ENCODE measurements around the gene PDCD1LG2. TPM values are rescaled to one million over a fixed set of nuclear protein-coding genes. Genes with fewer than 3 reads are reported as not detected.

Gene PDCD1LG2
- polyA plus RNA-seq, 1 experiment: 31.5 TPM

- POLR2A ChIA-PET: no interaction called here
- DNase-seq (ENCODE audit: low read depth, low spot score): no peak
- no peak for TF ChIP-seq CTCF (IDR thresholded peaks at IDR 0.05; ENCODE audit: low read depth, low read length)
- no peaks in the 10 kb centered on the region for H3K27me3 ChIP-seq (ENCODE audit: control insufficient read depth, insufficient read depth, low read length)
- peaks cover 5% of the 10 kb centered on the region; the same call in 1 of the 2 replicates for H3K9me3 ChIP-seq (ENCODE audit: control insufficient read depth, insufficient read depth, low read length)
- no peak overlapping the region for H3K27ac ChIP-seq (ENCODE audit: low read depth, low read length)
- H3K4me3 ChIP-seq (ENCODE audit: low read depth, low read length): no peak overlapping the region
- CTCF ChIA-PET: no interaction called here
These were observed 7.8 kb upstream of the PDCD1LG2 start for GRCh38 chr9:5502553-5502952.

GRCh38 chr9:5509573-5509972 is 758 bp upstream of the PDCD1LG2 start:
- Histone ChIP-seq H3K27me3 (ENCODE audit: control insufficient read depth, insufficient read depth, low read length) (no peaks in the 10 kb centered on the region), H3K27ac (ENCODE audit: low read depth, low read length) (peak overlapping the region; percentile 94), H3K9me3 (ENCODE audit: control insufficient read depth, insufficient read depth, low read length) (no peaks in the 10 kb centered on the region), H3K4me3 (ENCODE audit: low read depth, low read length) (peak overlapping the region; percentile 58; the same call in 1 of the 2 replicates)
- ChIA-PET CTCF (interaction anchor here (1.4 kb wide), 1 partner anchor 75 kb away, joined by 3 read pairs; no protein-coding TSS in a partner anchor), POLR2A (interaction anchor here (1.5 to 4.2 kb wide), 4 partner anchors 59 to 119 kb away, joined by 8 to 24 read pairs (median 15); partner anchors contain the start of genes CD274 and RIC1)
- TF ChIP-seq CTCF (IDR thresholded peaks at IDR 0.05; ENCODE audit: low read depth, low read length): no peak
- peak; percentile 90 for DNase-seq (ENCODE audit: low read depth, low spot score)

- Histone ChIP-seq H3K4me3 (ENCODE audit: low read depth, low read length) (peak overlapping the region; percentile 58), H3K27me3 (ENCODE audit: control insufficient read depth, insufficient read depth, low read length) (no peaks in the 10 kb centered on the region), H3K9me3 (ENCODE audit: control insufficient read depth, insufficient read depth, low read length) (no peaks in the 10 kb centered on the region), H3K27ac (ENCODE audit: low read depth, low read length) (peak overlapping the region; percentile 94)
- TF ChIP-seq CTCF (IDR thresholded peaks at IDR 0.05; ENCODE audit: low read depth, low read length): no peak
- DNase-seq (ENCODE audit: low read depth, low spot score): no peak
- ChIA-PET CTCF (interaction anchor here (0.6 to 2.2 kb wide), 5 partner anchors 11 to 185 kb away, joined by 3 to 13 read pairs (median 4); partner anchors contain the start of gene CD274), POLR2A (interaction anchor here (0.7 to 4.2 kb wide), 9 partner anchors 19 to 118 kb away, joined by 3 to 24 read pairs (median 8); partner anchors contain the start of genes CD274, PLGRKT and RIC1)
These were observed 658 bp downstream of the PDCD1LG2 start for GRCh38 chr9:5510989-5511388.

GRCh38 chr9:5511476-5511875 is 1.1 kb downstream of the PDCD1LG2 start:
- Histone ChIP-seq H3K4me3 (ENCODE audit: low read depth, low read length) (peak overlapping the region; percentile 58), H3K9me3 (ENCODE audit: control insufficient read depth, insufficient read depth, low read length) (peaks cover 2% of the 10 kb centered on the region; the same call in 1 of the 2 replicates), H3K27ac (ENCODE audit: low read depth, low read length) (peak overlapping the region; percentile 94), H3K27me3 (ENCODE audit: control insufficient read depth, insufficient read depth, low read length) (no peaks in the 10 kb centered on the region)
- ChIA-PET CTCF (interaction anchor here (0.6 to 2.2 kb wide), 3 partner anchors 61 to 185 kb away, joined by 4 to 13 read pairs (median 4); partner anchors contain the start of gene CD274), POLR2A (interaction anchor here (1.0 to 4.2 kb wide), 5 partner anchors 19 to 75 kb away, joined by 3 to 24 read pairs (median 9); no protein-coding TSS in a partner anchor)
- no peak for DNase-seq (ENCODE audit: low read depth, low spot score)
- no peak for TF ChIP-seq CTCF (IDR thresholded peaks at IDR 0.05; ENCODE audit: low read depth, low read length)

- no peak for TF ChIP-seq CTCF (IDR thresholded peaks at IDR 0.05; ENCODE audit: low read depth, low read length)
- peak overlapping the region; percentile 58 for H3K4me3 ChIP-seq (ENCODE audit: low read depth, low read length)
- DNase-seq (ENCODE audit: low read depth, low spot score): no peak
- CTCF ChIA-PET: interaction anchor here (1.5 to 2.2 kb wide), 2 partner anchors 62 to 78 kb away, joined by 4 to 13 read pairs; partner anchors contain the start of gene CD274
- H3K27me3 ChIP-seq (ENCODE audit: control insufficient read depth, insufficient read depth, low read length): no peaks in the 10 kb centered on the region
- POLR2A ChIA-PET: interaction anchor here (1.0 to 4.2 kb wide), 3 partner anchors 61 to 75 kb away, joined by 3 to 24 read pairs (median 21); no protein-coding TSS in a partner anchor
- H3K9me3 ChIP-seq (ENCODE audit: control insufficient read depth, insufficient read depth, low read length): peaks cover 6% of the 10 kb centered on the region; the same call in 1 of the 2 replicates
- H3K27ac ChIP-seq (ENCODE audit: low read depth, low read length): peak overlapping the region; percentile 94
These were observed 1.7 kb downstream of the PDCD1LG2 start for GRCh38 chr9:5511935-5512580.
